Head of caudate nucleus (tissue), 42 donors: ENCODE results near the gene SMARCA4.

Source experiments
- DNase-seq, 42 donors: peaks; one replicate each; pipeline versions ENCODE4 v3.0.0 to v3.0.0-alpha.2; 2020 to 2021; ENCODE audit warnings: mixed read lengths in 7 of 42
- intact Hi-C: fragments of 100-400 bp; cut with DNase I; formaldehyde crosslinking; loops from one replicate; pipeline ENCODE4 v1.15.0; 2022

The SMARCA4 gene

GRCh38 chr19:10995926-10996600, 35.2 kb downstream of the SMARCA4 start:
- intact Hi-C loops = no loop called here
- DNase-seq = no peak

- intact Hi-C loops = no loop called here
- no peak for DNase-seq
Measured at GRCh38 chr19:10998045-10998533, 37.3 kb downstream of the SMARCA4 start.

- DNase-seq = no peak
- intact Hi-C loops = no loop called here
Measured at GRCh38 chr19:10998666-10999065, 37.8 kb downstream of the SMARCA4 start.

- intact Hi-C loops = no loop called here
- DNase-seq = no peak
Measured at GRCh38 chr19:11005521-11005920, 44.7 kb downstream of the SMARCA4 start.

GRCh38 chr19:11007385-11007784, 46.6 kb downstream of the SMARCA4 start:
- no peak for DNase-seq
- intact Hi-C loops = no loop called here

GRCh38 chr19:11007962-11008532, 47.2 kb downstream of the SMARCA4 start:
- DNase-seq = peak in 25 of 42 donors; percentile 5 to 69 (median 43)
- intact Hi-C loops = no loop called here

GRCh38 chr19:11010041-11010440, 49.2 kb downstream of the SMARCA4 start:
- intact Hi-C loops = no loop called here
- no peak for DNase-seq

- DNase-seq = no peak
- intact Hi-C loops = no loop called here
Measured at GRCh38 chr19:11012507-11012906, 51.7 kb downstream of the SMARCA4 start.

GRCh38 chr19:11013771-11014170, 52.9 kb downstream of the SMARCA4 start:
- intact Hi-C loops = no loop called here
- no peak for DNase-seq

- intact Hi-C loops = no loop called here
- DNase-seq = no peak
Measured at GRCh38 chr19:11014403-11014911, 53.6 kb downstream of the SMARCA4 start.

GRCh38 chr19:11016631-11017030, 55.8 kb downstream of the SMARCA4 start:
- intact Hi-C loops = no loop called here
- no peak for DNase-seq

GRCh38 chr19:11017275-11018035, 56.6 kb downstream of the SMARCA4 start:
- intact Hi-C loops = no loop called here
- DNase-seq = peak in 4 of 42 donors; percentile 7 to 46 (median 28)

GRCh38 chr19:11018179-11018578, 57.3 kb downstream of the SMARCA4 start:
- DNase-seq = peak in 6 of 42 donors; percentile 7 to 58 (median 16)
- intact Hi-C loops = no loop called here

- intact Hi-C loops = no loop called here
- no peak for DNase-seq
Measured at GRCh38 chr19:11018763-11019162, 57.9 kb downstream of the SMARCA4 start.

GRCh38 chr19:11019262-11019661, 58.4 kb downstream of the SMARCA4 start:
- no peak for DNase-seq
- intact Hi-C loops = no loop called here

- intact Hi-C loops = no loop called here
- no peak for DNase-seq
Measured at GRCh38 chr19:11019824-11020223, 59.0 kb downstream of the SMARCA4 start.

GRCh38 chr19:11020423-11020822, 59.6 kb downstream of the SMARCA4 start:
- intact Hi-C loops = no loop called here
- DNase-seq = no peak

- no peak for DNase-seq
- intact Hi-C loops = no loop called here
Measured at GRCh38 chr19:11020982-11021759, 60.3 kb downstream of the SMARCA4 start.

GRCh38 chr19:11021760-11022144, 60.9 kb downstream of the SMARCA4 start:
- intact Hi-C loops = no loop called here

More at GRCh38 chr19:11021760-11022144, 60.9 kb downstream of the SMARCA4 start:
- DNase-seq = no peak
